NCI-H1048 (cell line): ENCODE measurements around the gene TSPAN18.

Source experiments
- DNase-seq: peaks from one replicate; lab custom pipeline; 2025; lab: John Stamatoyannopoulos, UW

Gene TSPAN18

GRCh38 chr11:44916331-44916730 lies 189.6 kb downstream of the TSPAN18 start:
- no peak for DNase-seq

DNA sequence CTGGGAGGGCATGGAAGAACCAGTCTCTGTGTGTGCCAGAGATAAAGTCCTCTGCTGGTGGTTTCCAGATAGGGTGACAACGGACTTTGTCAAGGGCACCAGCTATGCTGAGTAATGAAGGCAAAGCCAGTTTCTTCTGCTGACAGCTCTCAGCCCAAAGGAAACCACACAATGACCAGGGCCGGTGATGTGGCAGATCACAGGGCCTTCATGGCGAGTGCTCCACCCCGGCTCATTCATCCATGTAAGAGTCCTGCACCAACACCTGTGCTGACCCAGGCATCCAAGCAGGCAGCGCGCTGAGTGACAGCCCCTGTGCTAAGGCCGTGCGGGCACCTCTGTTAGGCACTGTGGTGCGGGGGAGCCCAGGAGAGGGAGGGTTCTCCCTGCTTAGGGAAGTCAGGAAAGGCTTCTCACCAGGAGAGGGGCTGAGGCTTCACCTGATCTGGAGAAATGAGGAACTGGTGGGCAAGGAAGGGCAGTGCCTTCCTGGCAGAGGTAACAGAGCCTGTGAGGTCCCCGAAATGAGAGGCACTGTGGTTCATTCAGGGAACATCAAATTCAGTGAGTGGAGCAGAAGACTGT lies 190.1 kb downstream of the TSPAN18 start:
- DNase-seq = no peak

DNA sequence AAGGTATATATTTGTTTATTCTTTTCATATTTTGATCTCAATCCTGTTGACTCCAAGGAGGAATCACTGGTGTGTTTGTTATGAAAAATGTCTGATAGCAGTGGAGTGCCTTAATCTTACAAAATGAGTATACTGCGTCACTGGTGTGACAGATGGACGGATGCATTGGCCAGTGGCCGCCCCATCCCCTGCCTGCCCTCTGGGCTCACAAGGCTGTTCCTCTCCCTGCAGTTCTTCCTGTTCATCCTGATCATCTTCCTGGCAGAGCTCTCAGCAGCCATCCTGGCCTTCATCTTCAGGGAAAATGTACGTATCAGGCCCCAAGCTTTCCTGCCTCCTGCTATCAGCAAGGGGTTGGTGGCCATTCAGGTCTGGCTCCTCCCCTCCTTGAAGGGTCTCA lies 191.0 kb downstream of the TSPAN18 start:
- no peak for DNase-seq

DNA sequence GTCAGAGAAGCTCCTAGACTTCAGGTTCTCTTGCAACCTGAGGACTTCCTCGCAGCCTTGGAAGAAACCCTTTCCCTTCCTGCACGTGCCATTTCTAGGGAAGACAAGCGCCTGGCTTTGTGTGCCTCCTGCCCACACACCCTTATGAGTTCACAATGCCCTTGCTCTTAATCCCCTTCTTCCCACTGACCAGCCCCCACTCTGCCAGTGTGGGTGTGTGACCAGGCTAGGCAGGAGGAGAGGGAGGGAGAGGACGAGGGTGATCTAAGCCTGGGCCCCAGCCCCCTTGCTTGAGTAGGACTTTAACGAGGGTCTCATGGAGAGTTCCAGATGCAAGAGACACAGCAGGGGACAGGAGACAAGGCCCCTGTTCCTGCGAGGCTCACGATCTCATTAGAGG lies 193.7 kb downstream of the TSPAN18 start:
- DNase-seq = no peak

DNA sequence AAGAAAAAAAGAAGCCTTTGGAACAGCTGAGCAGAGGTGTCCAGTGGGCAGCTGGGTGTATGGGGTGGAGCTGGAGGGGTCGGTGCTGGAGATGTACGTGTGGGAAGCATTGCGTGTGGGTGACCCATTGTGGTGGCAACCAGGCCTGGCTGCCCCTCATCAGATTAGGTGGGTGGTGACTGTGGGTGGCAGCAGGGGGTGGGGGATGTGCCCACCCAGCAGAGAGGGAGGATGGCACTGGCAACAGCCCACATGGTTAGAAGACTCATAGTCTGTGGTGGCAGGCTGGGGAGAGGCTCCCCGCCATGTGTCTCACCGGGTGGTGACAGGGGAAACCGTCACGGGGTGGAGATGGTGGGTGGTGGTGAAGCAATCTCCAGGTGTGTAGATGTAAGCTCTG lies 196.4 kb downstream of the TSPAN18 start:
- DNase-seq = no peak

- no peak for DNase-seq
Observed at GRCh38 chr11:44923806-44924205, 197.0 kb downstream of the TSPAN18 start.

DNA sequence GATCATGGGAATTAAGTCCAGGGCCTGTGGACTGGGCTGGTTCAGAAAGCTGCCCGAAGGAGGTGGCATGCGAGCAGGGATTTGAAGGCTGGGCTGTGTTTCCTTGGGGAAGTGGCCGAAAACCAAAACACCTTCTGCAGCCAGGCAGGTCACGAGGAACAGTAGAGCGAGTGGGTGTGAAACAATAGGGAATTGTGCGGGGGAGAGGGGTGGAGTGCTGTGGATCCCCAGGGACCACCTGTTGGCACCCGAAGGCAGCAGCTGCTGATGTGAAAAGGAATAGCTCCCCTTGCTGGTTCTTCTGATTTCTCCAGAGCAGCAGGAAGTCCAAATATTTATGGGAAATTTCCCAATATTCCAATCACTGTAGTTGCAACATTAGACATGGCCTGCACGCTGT lies 199.3 kb downstream of the TSPAN18 start:
- no peak for DNase-seq

DNA sequence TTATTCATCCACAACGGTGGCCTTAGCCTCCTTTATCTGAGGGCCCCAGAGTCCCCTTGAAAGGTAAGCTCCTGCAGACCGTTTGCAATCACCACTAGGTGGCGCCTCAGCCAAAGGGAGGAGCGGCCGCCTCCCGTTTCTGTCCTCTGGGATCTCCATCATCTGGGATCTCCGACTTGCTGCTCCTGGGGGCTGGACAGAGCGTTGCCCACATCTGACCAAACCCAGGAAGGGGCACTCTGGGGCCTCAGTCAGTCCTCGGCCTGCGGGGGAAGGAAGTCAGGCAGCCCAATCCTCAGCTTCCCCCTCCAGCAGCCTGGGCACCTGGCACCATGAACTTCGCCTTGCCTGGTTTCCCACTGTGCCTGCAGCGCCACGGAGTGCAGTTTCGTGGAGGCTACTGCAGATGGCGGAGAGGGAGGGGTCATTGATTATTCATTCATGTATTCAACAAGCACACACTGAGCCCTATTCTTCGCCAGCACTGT lies 200.5 kb downstream of the TSPAN18 start:
- DNase-seq = peak; percentile 35

DNA sequence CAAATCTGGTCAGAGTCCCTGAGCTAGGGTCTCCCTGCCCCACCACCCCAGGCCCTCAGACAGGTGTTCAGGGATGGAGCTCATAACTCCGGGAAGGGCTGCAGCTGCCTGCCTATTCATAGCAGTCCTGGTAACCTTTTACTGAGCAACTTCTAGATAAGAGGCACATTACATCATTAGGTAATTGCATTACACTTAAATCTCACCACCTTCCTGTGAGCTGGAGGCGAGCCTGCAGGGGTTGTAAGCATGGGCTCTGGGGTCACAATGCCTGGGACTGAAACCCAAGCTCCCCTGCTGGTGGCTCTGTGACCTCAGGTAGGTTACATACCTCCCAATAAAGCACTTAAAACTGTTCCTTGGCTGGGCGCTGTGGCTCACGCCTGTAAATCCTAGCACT lies 201.4 kb downstream of the TSPAN18 start:
- DNase-seq = no peak

GRCh38 chr11:44928816-44929215 lies 202.1 kb downstream of the TSPAN18 start:
- DNase-seq = no peak

- DNase-seq = no peak
Observed at GRCh38 chr11:44930588-44931302, 204.0 kb downstream of the TSPAN18 start.

GRCh38 chr11:44931466-44931865 lies 204.7 kb downstream of the TSPAN18 start:
- DNase-seq = no peak

DNA sequence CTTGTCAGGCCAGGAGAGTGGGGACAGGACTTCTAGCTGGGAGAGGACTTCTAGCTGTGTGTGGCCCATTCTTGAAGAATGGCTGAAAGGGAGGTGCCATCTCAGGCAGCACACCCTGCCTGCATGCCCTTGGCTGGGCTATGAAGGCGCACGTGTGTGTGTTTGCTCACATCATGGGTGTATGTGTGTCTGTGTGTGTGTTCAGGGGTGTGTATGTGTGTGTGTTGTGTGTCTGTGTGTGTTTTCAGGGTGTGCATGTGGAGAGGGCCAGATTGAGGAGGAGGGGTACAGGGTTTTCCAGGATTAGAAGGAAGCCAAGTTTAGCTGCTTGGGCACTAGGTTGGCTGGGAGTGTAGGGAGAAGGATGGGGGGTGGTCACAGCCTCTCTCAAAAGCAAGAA lies 207.3 kb downstream of the TSPAN18 start:
- no peak for DNase-seq

GRCh38 chr11:44934735-44935250 lies 208.0 kb downstream of the TSPAN18 start:
- no peak for DNase-seq

DNA sequence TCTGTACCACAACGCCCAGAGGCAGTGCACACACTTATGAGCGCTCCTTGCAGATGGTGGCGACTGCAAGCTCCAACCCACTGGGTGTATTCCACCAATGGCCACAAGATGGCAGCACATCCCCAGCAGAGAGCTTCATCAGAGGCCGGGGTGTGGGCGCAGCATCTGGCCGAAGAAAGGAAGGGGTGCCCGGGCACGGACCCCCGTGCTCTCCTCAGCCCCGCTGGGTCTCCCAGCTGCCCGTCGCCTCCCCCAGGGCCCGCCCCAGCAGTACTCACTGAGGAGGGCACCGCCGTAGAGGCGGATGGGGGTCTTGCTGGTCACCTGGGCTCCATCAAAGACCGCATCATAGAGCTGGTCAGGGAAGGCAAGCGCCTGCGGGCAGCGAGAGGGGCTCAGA lies 209.8 kb downstream of the TSPAN18 start:
- DNase-seq = no peak

GRCh38 chr11:44936951-44937543 lies 210.3 kb downstream of the TSPAN18 start:
- DNase-seq = no peak

DNA sequence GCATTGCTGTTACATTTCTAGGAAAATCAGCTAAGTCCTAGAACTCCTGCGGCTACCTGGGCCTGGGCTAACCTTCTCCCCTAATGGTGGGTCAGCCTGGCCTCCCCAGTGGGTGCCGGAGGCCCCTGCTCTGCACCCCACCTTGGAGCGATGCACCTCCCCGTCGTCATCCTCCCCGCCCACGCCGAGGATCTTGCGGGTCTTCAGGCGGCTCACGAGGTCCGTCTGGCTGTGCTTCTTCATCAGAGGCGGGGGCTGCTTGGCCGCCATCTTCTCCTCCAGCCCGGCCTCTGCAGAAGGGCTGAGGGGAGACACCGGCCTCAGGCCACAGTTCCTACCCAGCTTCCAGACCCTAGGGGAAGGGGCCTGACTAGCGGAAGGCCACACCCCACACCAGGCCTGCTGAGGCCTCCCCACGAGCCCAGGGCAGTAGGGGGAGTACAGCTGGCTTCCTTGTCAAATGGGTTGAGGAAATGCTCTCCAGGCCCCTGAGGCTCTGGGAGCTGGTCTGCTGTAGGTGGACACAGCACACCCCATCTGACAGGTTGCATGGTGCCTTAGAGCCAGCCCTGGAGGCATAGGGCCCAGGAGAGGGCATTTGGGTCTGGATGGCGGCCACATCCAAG lies 211.4 kb downstream of the TSPAN18 start:
- DNase-seq = no peak

GRCh38 chr11:44939673-44940395 lies 213.1 kb downstream of the TSPAN18 start:
- no peak for DNase-seq

DNA sequence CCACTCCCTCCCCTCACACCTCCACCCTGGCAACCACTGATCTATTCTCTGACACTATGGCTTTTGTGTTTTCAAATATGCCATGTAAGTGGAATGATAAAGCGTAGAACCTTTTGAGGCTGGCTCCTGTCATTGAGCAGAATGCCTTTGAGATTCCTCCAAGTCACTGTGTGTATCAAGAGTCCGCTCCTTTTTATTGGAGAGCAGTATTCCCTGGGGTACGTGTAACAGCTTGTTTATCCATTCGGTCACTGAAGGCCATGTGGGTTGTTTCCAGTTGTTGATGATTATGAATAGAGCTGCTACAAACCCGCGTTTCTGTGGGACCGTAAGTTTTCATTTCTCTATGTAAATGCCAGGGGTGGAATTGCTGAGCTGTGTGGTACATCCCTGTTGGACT lies 213.6 kb downstream of the TSPAN18 start:
- no peak for DNase-seq

- no peak for DNase-seq
Observed at GRCh38 chr11:44940835-44941234, 214.1 kb downstream of the TSPAN18 start.

- DNase-seq = no peak
Observed at GRCh38 chr11:44941259-44942021, 214.7 kb downstream of the TSPAN18 start.
